DND-41 (cell line): Measurements from ENCODE around the gene RALBP1.

Source experiments
- ATAC-seq: fragments of 200-7000 bp; cut with Tn5 transposase; 3 replicates; pipeline ENCODE4 v1.9.1; 2021; ENCODE audit warnings: low read depth; ENCODE audit not compliant: insufficient read depth
- DNase-seq: peaks from one replicate; pipeline ENCODE4 v3.0.0-alpha.2; 2020
- H2AFZ ChIP-seq: 2 replicates; pipeline ENCODE4 v1.6.0; 2012; ENCODE audit warnings: low read depth, low read length
- H3K27ac ChIP-seq: 2 replicates; pipeline ENCODE4 v1.5.1; 2012; ENCODE audit warnings: low read length, inconsistent platforms
- H3K27me3 ChIP-seq: fragments of 200-600 bp; sonication (generic); 2 replicates; pipeline ENCODE4 v1.6.0; 2012; ENCODE audit warnings: low read length, mild to moderate bottlenecking, inconsistent platforms; ENCODE audit not compliant: insufficient read depth, poor library complexity
- H3K36me3 ChIP-seq: 2 replicates; pipeline ENCODE4 v1.5.1; 2012; ENCODE audit warnings: low read length, inconsistent platforms; ENCODE audit not compliant: insufficient read depth
- H3K4me1 ChIP-seq: 2 replicates; pipeline ENCODE4 v1.5.1; 2012; ENCODE audit warnings: mild to moderate bottlenecking, low read length; ENCODE audit not compliant: insufficient read depth
- H3K4me2 ChIP-seq: 2 replicates; pipeline ENCODE4 v1.6.0; 2012; ENCODE audit warnings: mild to moderate bottlenecking, moderate library complexity, low read length, inconsistent platforms; ENCODE audit not compliant: insufficient read depth
- H3K4me3 ChIP-seq, 2 experiments: fragments of 200-600 bp in 1 of 2; shearing (Covaris generic) in 1 of 2; 2 replicates each; pipeline ENCODE4 v1.5.1; 2012 to 2016; ENCODE audit warnings: inconsistent platforms in 2 of 2, low read length in 2 of 2, mild to moderate bottlenecking in 2 of 2, low read depth in 1 of 2, moderate library complexity in 1 of 2
- H3K79me2 ChIP-seq: 2 replicates; pipeline ENCODE4 v1.6.0; 2012; ENCODE audit warnings: low read length, inconsistent platforms; ENCODE audit not compliant: insufficient read depth
- H3K9ac ChIP-seq: 2 replicates; pipeline ENCODE4 v1.6.0; 2012; ENCODE audit warnings: low read depth, mild to moderate bottlenecking, inconsistent platforms, low read length, moderate library complexity
- H3K9me3 ChIP-seq: 2 replicates; pipeline ENCODE4 v1.5.1; 2012; ENCODE audit warnings: low read length, moderate library complexity, mild to moderate bottlenecking, inconsistent platforms; ENCODE audit not compliant: insufficient read depth, severe bottlenecking
- H4K20me1 ChIP-seq: 2 replicates; pipeline ENCODE4 v1.6.0; 2012; ENCODE audit warnings: low read length; ENCODE audit not compliant: insufficient read depth
- EZH2 ChIP-seq: IDR thresholded peaks from 3 replicates; pipeline ENCODE4 v1.6.1; 2012; ENCODE audit warnings: borderline replicate concordance, low read depth, mild to moderate bottlenecking, moderate library complexity, low read length, inconsistent platforms; ENCODE audit not compliant: severe bottlenecking
- TF ChIP-seq, protein P1 (sequence below): IDR thresholded peaks from 2 replicates; pipeline ENCODE4 v1.5.1; 2012; ENCODE audit warnings: borderline replicate concordance, low read length, moderate library complexity, mild to moderate bottlenecking; ENCODE audit not compliant: poor library complexity, severe bottlenecking; ENCODE audit errors: extremely low read depth

Gene RALBP1

DNA sequence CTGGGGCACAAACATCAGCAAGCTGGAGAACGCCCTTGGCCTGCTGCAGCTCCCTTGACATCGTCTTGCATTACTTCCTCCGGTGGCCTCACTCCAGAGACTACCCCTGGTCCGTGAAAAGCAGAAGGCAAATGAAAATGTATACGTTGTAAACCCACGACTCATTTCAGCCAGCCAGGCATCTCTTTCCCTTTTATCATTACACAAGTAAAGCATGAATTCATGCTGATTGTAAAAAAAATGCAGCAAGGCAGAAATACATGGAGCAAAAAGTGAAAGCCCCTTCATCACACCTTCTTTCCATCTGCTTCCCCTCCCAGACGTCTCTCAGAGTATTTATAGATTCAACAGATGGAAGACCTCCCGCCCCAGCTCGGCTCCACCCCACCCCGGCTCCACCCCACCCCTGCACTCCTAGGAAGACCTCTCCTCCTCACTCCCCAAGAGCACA is 41.6 kb upstream of the RALBP1 start:
- DNase-seq (no peak), ATAC-seq (no peak)
- Histone ChIP-seq H2AFZ (no peak overlapping the region), H3K4me2 (no peak overlapping the region), H4K20me1 (no peaks in the 10 kb centered on the region), H3K4me1 (no peaks in the 10 kb centered on the region), H3K9me3 (no peaks in the 10 kb centered on the region), H3K79me2 (no peaks in the 10 kb centered on the region), H3K27ac (no peak overlapping the region), H3K27me3 (no peaks in the 10 kb centered on the region), H3K9ac (no peak overlapping the region), H3K36me3 (no peaks in the 10 kb centered on the region), H3K4me3 (no peak overlapping the region)
- TF ChIP-seq, protein P1, sequence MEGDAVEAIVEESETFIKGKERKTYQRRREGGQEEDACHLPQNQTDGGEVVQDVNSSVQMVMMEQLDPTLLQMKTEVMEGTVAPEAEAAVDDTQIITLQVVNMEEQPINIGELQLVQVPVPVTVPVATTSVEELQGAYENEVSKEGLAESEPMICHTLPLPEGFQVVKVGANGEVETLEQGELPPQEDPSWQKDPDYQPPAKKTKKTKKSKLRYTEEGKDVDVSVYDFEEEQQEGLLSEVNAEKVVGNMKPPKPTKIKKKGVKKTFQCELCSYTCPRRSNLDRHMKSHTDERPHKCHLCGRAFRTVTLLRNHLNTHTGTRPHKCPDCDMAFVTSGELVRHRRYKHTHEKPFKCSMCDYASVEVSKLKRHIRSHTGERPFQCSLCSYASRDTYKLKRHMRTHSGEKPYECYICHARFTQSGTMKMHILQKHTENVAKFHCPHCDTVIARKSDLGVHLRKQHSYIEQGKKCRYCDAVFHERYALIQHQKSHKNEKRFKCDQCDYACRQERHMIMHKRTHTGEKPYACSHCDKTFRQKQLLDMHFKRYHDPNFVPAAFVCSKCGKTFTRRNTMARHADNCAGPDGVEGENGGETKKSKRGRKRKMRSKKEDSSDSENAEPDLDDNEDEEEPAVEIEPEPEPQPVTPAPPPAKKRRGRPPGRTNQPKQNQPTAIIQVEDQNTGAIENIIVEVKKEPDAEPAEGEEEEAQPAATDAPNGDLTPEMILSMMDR: no peak
- no peak for TF ChIP-seq EZH2

- no peaks in the 10 kb centered on the region for H3K4me1 ChIP-seq
- H3K79me2 ChIP-seq: no peaks in the 10 kb centered on the region
- H3K9me3 ChIP-seq: no peaks in the 10 kb centered on the region
- H4K20me1 ChIP-seq: no peaks in the 10 kb centered on the region
- H3K27ac ChIP-seq: no peak overlapping the region
- ATAC-seq (no peak), DNase-seq (no peak)
- H3K4me3 ChIP-seq: no peak overlapping the region
- no peak overlapping the region for H3K9ac ChIP-seq
- no peaks in the 10 kb centered on the region for H3K27me3 ChIP-seq
- no peak overlapping the region for H3K4me2 ChIP-seq
- no peak overlapping the region for H2AFZ ChIP-seq
- TF ChIP-seq, protein P1: no peak
- no peak for TF ChIP-seq EZH2
- H3K36me3 ChIP-seq: no peaks in the 10 kb centered on the region
Observed at GRCh38 chr18:9434122-9434701, 41.1 kb upstream of the RALBP1 start.

DNA sequence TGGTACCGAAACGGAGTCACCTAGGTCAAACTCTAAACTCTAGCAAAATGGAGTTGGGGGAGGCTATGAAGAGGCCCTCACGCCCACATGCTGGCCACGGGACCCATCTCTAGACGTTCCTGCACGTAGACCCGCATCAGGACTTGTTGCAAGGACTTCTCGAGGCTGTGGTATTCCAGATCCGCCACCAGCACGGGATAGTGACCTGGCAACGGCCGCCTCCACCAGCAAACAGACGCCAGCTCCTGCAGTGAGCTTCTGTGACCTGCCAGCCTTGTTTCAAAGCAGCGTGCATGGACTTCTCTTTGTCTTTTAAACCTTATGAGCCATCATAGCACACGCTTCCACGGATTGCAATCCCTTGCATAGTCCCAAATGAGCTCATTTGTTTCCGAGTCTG is 40.3 kb upstream of the RALBP1 start:
- Histone ChIP-seq H3K27ac (no peak overlapping the region), H2AFZ (no peak overlapping the region), H3K79me2 (no peaks in the 10 kb centered on the region), H3K4me2 (no peak overlapping the region), H3K27me3 (no peaks in the 10 kb centered on the region), H4K20me1 (no peaks in the 10 kb centered on the region), H3K4me3 (no peak overlapping the region), H3K9me3 (no peaks in the 10 kb centered on the region), H3K36me3 (no peaks in the 10 kb centered on the region), H3K9ac (no peak overlapping the region), H3K4me1 (no peaks in the 10 kb centered on the region)
- ATAC-seq (no peak), DNase-seq (no peak)
- TF ChIP-seq, protein P1: no peak
- TF ChIP-seq EZH2: no peak
